Loucy (cell line): ENCODE measurements around the gene EMC1.

Experiments used
- H2AFZ ChIP-seq: fragments of 200-600 bp; sonication (generic); 2 replicates; pipeline ENCODE4 v1.6.0; 2016; ENCODE audit warnings: antibody characterized with exemption, mild to moderate bottlenecking, low read length, moderate library complexity
- H3F3A ChIP-seq: fragments of 200-600 bp; 2 replicates; pipeline ENCODE4 v1.6.0; 2016; ENCODE audit warnings: antibody characterized with exemption, low read depth, mild to moderate bottlenecking
- H3K27me3 ChIP-seq: fragments of 200-600 bp; sonication (generic); 2 replicates; pipeline ENCODE4 v1.6.1; 2014; ENCODE audit warnings: low read length, mild to moderate bottlenecking; ENCODE audit not compliant: insufficient read depth, poor library complexity, severe bottlenecking
- H3K36me3 ChIP-seq: fragments of 200-600 bp; sonication (generic); 2 replicates; pipeline ENCODE4 v1.6.1; 2016; ENCODE audit warnings: low read length; ENCODE audit not compliant: insufficient read depth
- H3K4me1 ChIP-seq: fragments of 200-600 bp; sonication (generic); 2 replicates; pipeline ENCODE4 v1.5.1; 2014; ENCODE audit warnings: low read length, mild to moderate bottlenecking; ENCODE audit not compliant: insufficient read depth, poor library complexity, severe bottlenecking
- H3K4me2 ChIP-seq: fragments of 200-600 bp; sonication (generic); 2 replicates; pipeline ENCODE4 v1.6.0; 2014; ENCODE audit warnings: antibody characterized with exemption, low read length, low read depth, mild to moderate bottlenecking; ENCODE audit not compliant: poor library complexity, severe bottlenecking
- H3K4me3 ChIP-seq: fragments of 200-600 bp; sonication (generic); 2 replicates; pipeline ENCODE4 v1.5.1; 2014; ENCODE audit warnings: low read length, mild to moderate bottlenecking, mixed read lengths; ENCODE audit not compliant: poor library complexity, severe bottlenecking
- H3K79me2 ChIP-seq: fragments of 200-600 bp; sonication (generic); 2 replicates; pipeline ENCODE4 v1.6.1; 2014; ENCODE audit warnings: low read length; ENCODE audit not compliant: insufficient read depth
- H3K9ac ChIP-seq: fragments of 200-600 bp; sonication (generic); 2 replicates; pipeline ENCODE4 v1.6.0; 2014; ENCODE audit warnings: mild to moderate bottlenecking, low read depth, low read length, moderate library complexity; ENCODE audit not compliant: poor library complexity, severe bottlenecking
- H3K9me2 ChIP-seq: fragments of 200-600 bp; sonication (generic); replicated peaks from 2 replicates; pipeline ENCODE4 v1.6.1; 2016; ENCODE audit warnings: low read depth, low read length, mixed read lengths
- H3K9me3 ChIP-seq: fragments of 200-600 bp; sonication (generic); 2 replicates; pipeline ENCODE4 v1.6.1; 2014; ENCODE audit warnings: mild to moderate bottlenecking, antibody characterized with exemption, low read length, low read depth; ENCODE audit not compliant: insufficient read depth
- H4K20me1 ChIP-seq: fragments of 200-600 bp; sonication (generic); 2 replicates; pipeline ENCODE4 v1.6.0; 2014; ENCODE audit warnings: antibody characterized with exemption, low read length, mild to moderate bottlenecking; ENCODE audit not compliant: insufficient read depth, poor library complexity, severe bottlenecking
- CTCF ChIP-seq: fragments of 200-600 bp; sonication (generic); conservative IDR thresholded peaks from 2 replicates; pipeline ENCODE4 v1.5.1; 2014; ENCODE audit warnings: mild to moderate bottlenecking, antibody characterized with exemption, low read length
- EZH2phosphoT487 ChIP-seq: fragments of 200-600 bp; IDR thresholded peaks from 2 replicates; pipeline ENCODE4 v1.6.1; 2018; ENCODE audit warnings: antibody characterized with exemption, mild to moderate bottlenecking, moderate library complexity, borderline replicate concordance

The EMC1 gene

GRCh38 chr1:19212167-19212566, 39.2 kb downstream of the EMC1 start:
- Histone ChIP-seq H3K4me2 (peak overlapping the region; percentile 86), H3K36me3 (peaks cover 6% of the 10 kb centered on the region; the same call in 1 of the 2 replicates), H3K9ac (peak overlapping the region; percentile 96)

GRCh38 chr1:19210772-19211549, 40.4 kb downstream of the EMC1 start:
- H3K4me3 ChIP-seq, result peak overlapping the region; percentile 93
- H3K27me3 ChIP-seq, result no peaks in the 10 kb centered on the region
- H2AFZ ChIP-seq, result peak overlapping the region; percentile 73
- no peaks in the 10 kb centered on the region for H3F3A ChIP-seq
- no peak for TF ChIP-seq CTCF
- no peak for TF ChIP-seq EZH2phosphoT487
- H3K36me3 ChIP-seq, result no peaks in the 10 kb centered on the region; the same call in 1 of the 2 replicates
- no peaks in the 10 kb centered on the region for H3K9me2 ChIP-seq
- H4K20me1 ChIP-seq, result peaks cover 50% of the 10 kb centered on the region
- H3K9me3 ChIP-seq, result no peaks in the 10 kb centered on the region
- H3K4me1 ChIP-seq, result peaks cover 71% of the 10 kb centered on the region
- peaks cover 94% of the 10 kb centered on the region for H3K79me2 ChIP-seq
- peak overlapping the region; percentile 86 for H3K4me2 ChIP-seq
- H3K9ac ChIP-seq, result peak overlapping the region; percentile 96

More at GRCh38 chr1:19212167-19212566, 39.2 kb downstream of the EMC1 start:
- Histone ChIP-seq H2AFZ (no peak overlapping the region), H3K27me3 (no peaks in the 10 kb centered on the region), H3K4me1 (peaks cover 60% of the 10 kb centered on the region), H3K9me3 (no peaks in the 10 kb centered on the region), H3K9me2 (no peaks in the 10 kb centered on the region), H3F3A (no peaks in the 10 kb centered on the region), H3K79me2 (peaks cover 89% of the 10 kb centered on the region), H3K4me3 (peak overlapping the region; percentile 93), H4K20me1 (peaks cover 40% of the 10 kb centered on the region)
- TF ChIP-seq EZH2phosphoT487 (no peak), CTCF (no peak)

- peak within 1 kb of the TSS; percentile 96 for H3K4me2 ChIP-seq
- H3K9me3 ChIP-seq, result no peaks in the 10 kb centered on the region
- peak within 1 kb of the TSS; percentile 93 for H3K4me3 ChIP-seq
- H3F3A ChIP-seq, result no peaks in the 10 kb centered on the region
- peak within 1 kb of the TSS; percentile 96 for H3K9ac ChIP-seq
- peaks cover 95% of the 10 kb centered on the region for H3K79me2 ChIP-seq
- TF ChIP-seq CTCF, result no peak
- TF ChIP-seq EZH2phosphoT487, result no peak
- no peaks in the 10 kb centered on the region for H3K36me3 ChIP-seq
- peaks cover 76% of the 10 kb centered on the region for H3K4me1 ChIP-seq
- H2AFZ ChIP-seq, result peak within 1 kb of the TSS; percentile 73
- H3K27me3 ChIP-seq, result no peaks in the 10 kb centered on the region
- H3K9me2 ChIP-seq, result no peaks in the 10 kb centered on the region
- peaks cover 58% of the 10 kb centered on the region for H4K20me1 ChIP-seq
Measured at GRCh38 chr1:19209990-19210771, 41.1 kb downstream of the EMC1 start, which contains the start of gene UBR4. Gene UBR4 (minus strand): TSS chr1:19210266. CDS start chr1:19210248, 18 bp downstream.
